Mammary epithelial cell (primary cell): ENCODE results near the gene IBTK.

Experiments
- EZH2 ChIP-seq: IDR thresholded peaks from 2 replicates; pipeline ENCODE4 v1.6.1; 2012; ENCODE audit warnings: low read length, inconsistent platforms, borderline replicate concordance
- TF ChIP-seq, protein P1 (sequence below), 2 donors: IDR thresholded peaks in 1 of 2; conservative IDR thresholded peaks in 1 of 2; 2 replicates each; pipeline ENCODE4 v1.5.1; 2011 to 2012; ENCODE audit warnings: inconsistent platforms in 2 of 2, low read length in 2 of 2, mild to moderate bottlenecking in 2 of 2, control low read depth in 1 of 2, low read depth in 1 of 2; ENCODE audit not compliant: insufficient read depth in 1 of 2; ENCODE audit errors: extremely low read depth in 1 of 2

DNA sequence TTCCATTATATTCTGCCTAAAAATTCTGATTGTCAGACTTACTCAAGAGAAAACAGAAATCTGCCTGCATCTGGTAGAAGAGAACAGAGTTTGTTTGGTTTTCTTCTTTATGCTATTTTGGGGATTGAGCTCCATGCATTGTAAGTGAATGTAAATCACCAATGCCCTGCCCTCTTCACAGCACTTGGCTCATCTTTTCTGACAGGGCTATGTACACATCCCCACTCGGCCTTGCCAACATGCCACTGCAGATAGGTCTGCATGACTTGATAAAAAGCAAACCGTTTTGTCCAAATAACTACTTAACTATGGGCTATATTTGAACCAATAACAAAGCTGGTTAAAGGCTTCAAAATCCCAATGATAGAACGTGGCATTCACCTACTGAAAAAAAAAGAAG is 117.7 kb downstream of the IBTK start:
- TF ChIP-seq, protein P1, sequence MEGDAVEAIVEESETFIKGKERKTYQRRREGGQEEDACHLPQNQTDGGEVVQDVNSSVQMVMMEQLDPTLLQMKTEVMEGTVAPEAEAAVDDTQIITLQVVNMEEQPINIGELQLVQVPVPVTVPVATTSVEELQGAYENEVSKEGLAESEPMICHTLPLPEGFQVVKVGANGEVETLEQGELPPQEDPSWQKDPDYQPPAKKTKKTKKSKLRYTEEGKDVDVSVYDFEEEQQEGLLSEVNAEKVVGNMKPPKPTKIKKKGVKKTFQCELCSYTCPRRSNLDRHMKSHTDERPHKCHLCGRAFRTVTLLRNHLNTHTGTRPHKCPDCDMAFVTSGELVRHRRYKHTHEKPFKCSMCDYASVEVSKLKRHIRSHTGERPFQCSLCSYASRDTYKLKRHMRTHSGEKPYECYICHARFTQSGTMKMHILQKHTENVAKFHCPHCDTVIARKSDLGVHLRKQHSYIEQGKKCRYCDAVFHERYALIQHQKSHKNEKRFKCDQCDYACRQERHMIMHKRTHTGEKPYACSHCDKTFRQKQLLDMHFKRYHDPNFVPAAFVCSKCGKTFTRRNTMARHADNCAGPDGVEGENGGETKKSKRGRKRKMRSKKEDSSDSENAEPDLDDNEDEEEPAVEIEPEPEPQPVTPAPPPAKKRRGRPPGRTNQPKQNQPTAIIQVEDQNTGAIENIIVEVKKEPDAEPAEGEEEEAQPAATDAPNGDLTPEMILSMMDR (conservative IDR thresholded peaks at IDR 0.05 in 1 of 2, IDR thresholded peaks at IDR 0.05 in 1 of 2; ENCODE audit: extremely low read depth in 1 of 2, insufficient read depth in 1 of 2, low read depth in 1 of 2, low read length in 2 of 2), result no peak
- TF ChIP-seq EZH2, result no peak
